ENCODE results near the gene FBXO46.
A peak's percentile ranks its signal among the peaks of the same experiment; 100 is the strongest.
"Not testable (repeated sequence)": the region's sequence is repeated elsewhere in the genome, so short reads cannot be mapped to it uniquely, and the experiment has no call there.

The FBXO46 gene

GRCh38 chr19:45693106-45693788 is 37.4 kb downstream of the FBXO46 start:
- H3K27me3 Mint-ChIP-seq: no peaks in the 10 kb centered on the region
- intact Hi-C loops (cut with micrococcal nuclease): no loop called here
- H3K27ac Mint-ChIP-seq: peak overlapping the region; percentile 87
- H3K36me3 Mint-ChIP-seq (ENCODE audit: low read depth): peaks cover 58% of the 10 kb centered on the region
- H3K9me3 Mint-ChIP-seq: no peaks in the 10 kb centered on the region
- peak overlapping the region; percentile 96 for H3K4me3 Mint-ChIP-seq
- H3K4me1 Mint-ChIP-seq (ENCODE audit: low read depth): peaks cover 14% of the 10 kb centered on the region

GRCh38 chr19:45692187-45693105 is 38.2 kb downstream of the FBXO46 start, which contains the start of gene QPCTL:
QPCTL (plus strand) TSS chr19:45692666; CDS start chr19:45692704, 38 bp downstream.
- intact Hi-C loops (cut with micrococcal nuclease): loop anchor here (1.0 kb wide), 1 partner anchor 25 kb away; no protein-coding TSS in a partner anchor
- Mint-ChIP-seq H3K27ac (peak within 1 kb of the TSS; percentile 87), H3K4me3 (peak within 1 kb of the TSS; percentile 96), H3K36me3 (ENCODE audit: low read depth) (peaks cover 59% of the 10 kb centered on the region), H3K4me1 (ENCODE audit: low read depth) (peaks cover 14% of the 10 kb centered on the region), H3K27me3 (no peaks in the 10 kb centered on the region), H3K9me3 (no peaks in the 10 kb centered on the region)

- H3K4me3 Mint-ChIP-seq: peak within 1 kb of the TSS; percentile 96
- intact Hi-C loops (cut with micrococcal nuclease): loop anchor here (1.0 kb wide), 1 partner anchor 26 kb away; no protein-coding TSS in a partner anchor
- H3K27me3 Mint-ChIP-seq: no peaks in the 10 kb centered on the region
- no peaks in the 10 kb centered on the region for H3K9me3 Mint-ChIP-seq
- peaks cover 14% of the 10 kb centered on the region for H3K4me1 Mint-ChIP-seq (ENCODE audit: low read depth)
- H3K36me3 Mint-ChIP-seq (ENCODE audit: low read depth): peaks cover 59% of the 10 kb centered on the region
- H3K27ac Mint-ChIP-seq: peak within 1 kb of the TSS; percentile 87
Observed at GRCh38 chr19:45691516-45692186, 39.0 kb downstream of the FBXO46 start, which contains the start of gene SNRPD2. SNRPD2 (minus strand) TSS chr19:45691953; CDS start chr19:45691888, 65 bp downstream.

- intact Hi-C loops (cut with micrococcal nuclease): no loop called here
- H3K4me3 Mint-ChIP-seq: no peak overlapping the region
Observed at GRCh38 chr19:45687599-45687998, 43.1 kb downstream of the FBXO46 start.

GRCh38 chr19:45685045-45685444 is 45.7 kb downstream of the FBXO46 start:
- H3K4me3 Mint-ChIP-seq: not testable (repeated sequence)

More at GRCh38 chr19:45687599-45687998, 43.1 kb downstream of the FBXO46 start:
- Mint-ChIP-seq H3K4me1 (ENCODE audit: low read depth) (peaks cover 5% of the 10 kb centered on the region), H3K27me3 (peaks cover 2% of the 10 kb centered on the region), H3K36me3 (ENCODE audit: low read depth) (peaks cover 76% of the 10 kb centered on the region), H3K9me3 (no peaks in the 10 kb centered on the region), H3K27ac (no peak overlapping the region)

GRCh38 chr19:45682908-45683307 is 47.8 kb downstream of the FBXO46 start:
- H3K27ac Mint-ChIP-seq: no peak overlapping the region
- H3K4me3 Mint-ChIP-seq: no peak overlapping the region
- peaks cover 18% of the 10 kb centered on the region for H3K4me1 Mint-ChIP-seq (ENCODE audit: low read depth)
- H3K9me3 Mint-ChIP-seq: no peaks in the 10 kb centered on the region
- peaks cover 41% of the 10 kb centered on the region for H3K27me3 Mint-ChIP-seq
- intact Hi-C loops (cut with micrococcal nuclease): no loop called here
- H3K36me3 Mint-ChIP-seq (ENCODE audit: low read depth): peaks cover 51% of the 10 kb centered on the region

More at GRCh38 chr19:45685045-45685444, 45.7 kb downstream of the FBXO46 start:
- H3K9me3 Mint-ChIP-seq; intact Hi-C loops (cut with micrococcal nuclease); H3K27ac Mint-ChIP-seq: not testable (repeated sequence)
- peaks cover 21% of the 10 kb centered on the region for H3K27me3 Mint-ChIP-seq
- peaks cover 67% of the 10 kb centered on the region for H3K36me3 Mint-ChIP-seq (ENCODE audit: low read depth)
- peaks cover 14% of the 10 kb centered on the region for H3K4me1 Mint-ChIP-seq (ENCODE audit: low read depth)

- Mint-ChIP-seq H3K27me3 (peaks cover 48% of the 10 kb centered on the region), H3K9me3 (no peaks in the 10 kb centered on the region), H3K4me1 (ENCODE audit: low read depth) (peaks cover 25% of the 10 kb centered on the region), H3K36me3 (ENCODE audit: low read depth) (peaks cover 44% of the 10 kb centered on the region), H3K27ac (no peak overlapping the region), H3K4me3 (no peak overlapping the region)
- intact Hi-C loops (cut with micrococcal nuclease): no loop called here
Observed at GRCh38 chr19:45682117-45682516, 48.6 kb downstream of the FBXO46 start.

GRCh38 chr19:45681391-45682015 is 49.2 kb downstream of the FBXO46 start:
- H3K4me3 Mint-ChIP-seq: peak overlapping the region; percentile 72
- H3K9me3 Mint-ChIP-seq: no peaks in the 10 kb centered on the region
- H3K27ac Mint-ChIP-seq: peak overlapping the region; percentile 35
- intact Hi-C loops (cut with micrococcal nuclease): no loop called here
- peaks cover 32% of the 10 kb centered on the region for H3K4me1 Mint-ChIP-seq (ENCODE audit: low read depth)
- peaks cover 37% of the 10 kb centered on the region for H3K36me3 Mint-ChIP-seq (ENCODE audit: low read depth)
- peaks cover 53% of the 10 kb centered on the region for H3K27me3 Mint-ChIP-seq

GRCh38 chr19:45677351-45678230 is 53.1 kb downstream of the FBXO46 start:
- no peaks in the 10 kb centered on the region for H3K9me3 Mint-ChIP-seq
- H3K4me1 Mint-ChIP-seq (ENCODE audit: low read depth): peaks cover 46% of the 10 kb centered on the region
- H3K27ac Mint-ChIP-seq: no peak overlapping the region
- peaks cover 82% of the 10 kb centered on the region for H3K27me3 Mint-ChIP-seq
- H3K36me3 Mint-ChIP-seq (ENCODE audit: low read depth): no peaks in the 10 kb centered on the region
- intact Hi-C loops (cut with micrococcal nuclease): no loop called here
- peak overlapping the region; percentile 55 for H3K4me3 Mint-ChIP-seq

GRCh38 chr19:45676851-45677263 is 53.8 kb downstream of the FBXO46 start:
- Mint-ChIP-seq H3K27me3 (peaks cover 84% of the 10 kb centered on the region), H3K4me1 (ENCODE audit: low read depth) (peaks cover 42% of the 10 kb centered on the region), H3K9me3 (no peaks in the 10 kb centered on the region), H3K4me3 (peak overlapping the region; percentile 58), H3K36me3 (ENCODE audit: low read depth) (no peaks in the 10 kb centered on the region), H3K27ac (peak overlapping the region; percentile 61)
- intact Hi-C loops (cut with micrococcal nuclease): no loop called here

GRCh38 chr19:45674946-45675345 is 55.8 kb downstream of the FBXO46 start:
- H3K36me3 Mint-ChIP-seq (ENCODE audit: low read depth): no peaks in the 10 kb centered on the region
- H3K9me3 Mint-ChIP-seq: no peaks in the 10 kb centered on the region
- intact Hi-C loops (cut with micrococcal nuclease): no loop called here
- H3K4me1 Mint-ChIP-seq (ENCODE audit: low read depth): peaks cover 48% of the 10 kb centered on the region
- peaks cover 83% of the 10 kb centered on the region for H3K27me3 Mint-ChIP-seq
- H3K27ac Mint-ChIP-seq: no peak overlapping the region
- no peak overlapping the region for H3K4me3 Mint-ChIP-seq

GRCh38 chr19:45670670-45671453 is 59.8 kb downstream of the FBXO46 start:
- peaks cover 80% of the 10 kb centered on the region for H3K27me3 Mint-ChIP-seq
- no peak overlapping the region for H3K27ac Mint-ChIP-seq
- peak overlapping the region; percentile 49 for H3K4me3 Mint-ChIP-seq
- no peaks in the 10 kb centered on the region for H3K9me3 Mint-ChIP-seq
- peaks cover 48% of the 10 kb centered on the region for H3K4me1 Mint-ChIP-seq (ENCODE audit: low read depth)
- H3K36me3 Mint-ChIP-seq (ENCODE audit: low read depth): no peaks in the 10 kb centered on the region
- intact Hi-C loops (cut with micrococcal nuclease): no loop called here

All from dendritic cell treated with granulocyte-macrophage colony-stimulating factor and Interleukin-4, amounts not matched to agents 40 ng/mL and 50 ng/mL, for 4 days (primary cell).